ENCODE results near the gene TPP1. TPM values are rescaled to one million over a fixed set of nuclear protein-coding genes. Genes with fewer than 3 reads are reported as not detected.

Gene TPP1
- total and polyA plus RNA-seq, 10 of the 15 experiments (the other 5 are each of a cell fraction or from before 2014, with no cell fraction given): 7.5 to 64.6 (median 38.3) TPM

GRCh38 chr11:6565325-6565724, 53.9 kb downstream of the TPP1 start:
- Histone ChIP-seq H4K20me1 (ENCODE audit: control insufficient read depth, insufficient read depth) (no peaks in the 10 kb centered on the region), H2AFZ (ENCODE audit: control insufficient read depth, low read depth, low read length) (no peak overlapping the region), H3K79me2 (ENCODE audit: control insufficient read depth, insufficient read depth, low read length) (no peaks in the 10 kb centered on the region), H3K4me1 (ENCODE audit: control insufficient read depth, insufficient read depth, low read length) (no peaks in the 10 kb centered on the region), H3K36me3 (ENCODE audit: control insufficient read depth in 2 of 2, insufficient read depth in 2 of 2, low read length in 1 of 2) (no peaks in the 10 kb centered on the region), H3K9ac (ENCODE audit: control insufficient read depth, insufficient read depth, low read length) (no peak overlapping the region), H3K27me3 (replicated peaks in 1 of 2; ENCODE audit: control insufficient read depth in 2 of 2, insufficient read depth in 2 of 2, low read length in 1 of 2) (no peaks in the 10 kb centered on the region), H3K27ac (ENCODE audit: control insufficient read depth, insufficient read depth) (no peak overlapping the region), H3K4me2 (ENCODE audit: control insufficient read depth, insufficient read depth) (no peak overlapping the region), H3K4me3 (no peak overlapping the region), H3K9me3 (replicated peaks; ENCODE audit: control insufficient read depth, insufficient read depth, low read length) (no peaks in the 10 kb centered on the region)
- TF ChIP-seq GATAD2B (conservative IDR thresholded peaks at IDR 0.05; ENCODE audit: low read depth) (no peak), DPF2 (IDR thresholded peaks at IDR 0.05) (no peak)
- in situ Hi-C loops (cut with MboI): no loop called here
- intact Hi-C loops (cut with micrococcal nuclease; ENCODE audit: unreplicated experiment): no loop called here
- no TSS peak for BruUV-seq (replicated peaks)
- ChIA-PET POLR2A (no interaction called here), CTCF (no interaction called here), SMC1A (ENCODE audit: uncharacterized antibody, unreplicated experiment) (no interaction called here), RAD21 (ENCODE audit: unreplicated experiment) (no interaction called here)
- no peak for ATAC-seq
- DNase-seq (ENCODE audit: low read depth, low spot score): no peak
- no peak for FAIRE-seq
- WGBS (ENCODE audit: insufficient coverage, insufficient replicate concordance, low lambda C conversion rate, missing lambda C conversion rate): 38% methylated on average over 2 of the region's 2 CpGs

GRCh38 chr11:6563667-6564066, 55.6 kb downstream of the TPP1 start:
- ChIA-PET POLR2A (no interaction called here), CTCF (no interaction called here), SMC1A (ENCODE audit: uncharacterized antibody, unreplicated experiment) (no interaction called here), RAD21 (ENCODE audit: unreplicated experiment) (no interaction called here)
- in situ Hi-C loops (cut with MboI): no loop called here
- Histone ChIP-seq H2AFZ (ENCODE audit: control insufficient read depth, low read depth, low read length) (no peak overlapping the region), H3K79me2 (ENCODE audit: control insufficient read depth, insufficient read depth, low read length) (no peaks in the 10 kb centered on the region), H3K4me1 (ENCODE audit: control insufficient read depth, insufficient read depth, low read length) (no peaks in the 10 kb centered on the region), H3K4me3 (no peak overlapping the region), H3K4me2 (ENCODE audit: control insufficient read depth, insufficient read depth) (no peak overlapping the region), H4K20me1 (ENCODE audit: control insufficient read depth, insufficient read depth) (no peaks in the 10 kb centered on the region), H3K9ac (ENCODE audit: control insufficient read depth, insufficient read depth, low read length) (no peak overlapping the region), H3K9me3 (replicated peaks; ENCODE audit: control insufficient read depth, insufficient read depth, low read length) (no peaks in the 10 kb centered on the region), H3K36me3 (ENCODE audit: control insufficient read depth in 2 of 2, insufficient read depth in 2 of 2, low read length in 1 of 2) (no peaks in the 10 kb centered on the region), H3K27ac (ENCODE audit: control insufficient read depth, insufficient read depth) (no peak overlapping the region), H3K27me3 (replicated peaks in 1 of 2; ENCODE audit: control insufficient read depth in 2 of 2, insufficient read depth in 2 of 2, low read length in 1 of 2) (no peaks in the 10 kb centered on the region)
- WGBS (ENCODE audit: insufficient coverage, insufficient replicate concordance, low lambda C conversion rate, missing lambda C conversion rate): 86% methylated on average over 10 of the region's 10 CpGs
- DNase-seq (ENCODE audit: low read depth, low spot score) (no peak), FAIRE-seq (no peak), ATAC-seq (no peak)
- intact Hi-C loops (cut with micrococcal nuclease; ENCODE audit: unreplicated experiment): no loop called here
- no TSS peak for BruUV-seq (replicated peaks)
- TF ChIP-seq MLLT1 (IDR thresholded peaks at IDR 0.05) (no peak), SREBF2 (IDR thresholded peaks at IDR 0.05; ENCODE audit: low read length) (no peak), JUNB (IDR thresholded peaks at IDR 0.05) (no peak), POU2F2 (IDR thresholded peaks at IDR 0.05; ENCODE audit: borderline replicate concordance, low read depth, low read length) (no peak), DPF2 (IDR thresholded peaks at IDR 0.05) (no peak), FOXK2 (IDR thresholded peaks at IDR 0.05) (no peak), TBL1XR1 (IDR thresholded peaks at IDR 0.05; ENCODE audit: low read depth, low read length) (no peak), ZBTB11 (CRISPR knock-in tag; IDR thresholded peaks at IDR 0.05) (no peak), E4F1 (IDR thresholded peaks at IDR 0.05; ENCODE audit: borderline replicate concordance, partially characterized antibody) (no peak)

All from GM12878 (cell line).